ENCODE results near the gene MAML2. TPM values are rescaled to one million over a fixed set of nuclear protein-coding genes. Genes with fewer than 3 reads are reported as not detected.

MAML2 gene
- total and polyA plus RNA-seq, 2 of the 13 experiments (the other 11 are each of a cell fraction or from before 2014, with no cell fraction given), result 2.3 to 25.9 TPM

- H2AFZ ChIP-seq (ENCODE audit: low read length), result no peak overlapping the region
- FAIRE-seq (no peak), DNase-seq (ENCODE audit: low spot score) (no peak), ATAC-seq (no peak)
- H3K4me1 ChIP-seq (ENCODE audit: insufficient read depth, low read length), result peaks cover 4% of the 10 kb centered on the region; the same call in 1 of the 2 replicates
- H3K9me3 ChIP-seq (ENCODE audit: low read length), result no peaks in the 10 kb centered on the region
- no peak overlapping the region for H3K27ac ChIP-seq (ENCODE audit: extremely low read length, insufficient read depth, low read length)
- H3K79me2 ChIP-seq (ENCODE audit: insufficient read depth, low read length), result peaks cover 60% of the 10 kb centered on the region
- no peak overlapping the region for H3K4me2 ChIP-seq (ENCODE audit: low read depth, low read length)
- ChIA-PET POLR2A (no interaction called here), CTCF (ENCODE audit: low intra/inter-chr PET ratio, low total read pairs) (no interaction called here)
- in situ Hi-C loops (cut with HindIII; ENCODE audit: extremely low pct_ligation_motif_present, low pct_unique_long_range_greater_than_20kb) (no loop called here), intact Hi-C loops (cut with micrococcal nuclease; ENCODE audit: unreplicated experiment) (no loop called here)
- peaks cover 25% of the 10 kb centered on the region for H4K20me1 ChIP-seq (ENCODE audit: insufficient read depth, low read length)
- peaks cover 8 to 13% of the 10 kb centered on the region in 2 experiments; a peak in 4 of 5 replicates for H3K36me3 ChIP-seq (replicated peaks in 1 of 2; ENCODE audit: control insufficient read depth in 1 of 2, insufficient read depth in 2 of 2, low read length in 2 of 2)
- H3K27me3 ChIP-seq (ENCODE audit: control insufficient read depth in 1 of 2, insufficient read depth in 2 of 2, low read length in 2 of 2), result no peaks in the 10 kb centered on the region
- H3K4me3 ChIP-seq (replicated peaks in 1 of 3; ENCODE audit: insufficient read depth in 1 of 3, low read depth in 2 of 3, low read length in 3 of 3), result no peak overlapping the region
- TF ChIP-seq CREB1 (IDR thresholded peaks at IDR 0.05), result no peak
- TF ChIP-seq CREB1 (CRISPR knock-in tag; IDR thresholded peaks at IDR 0.05), result no peak
- no peak for TF ChIP-seq TBP (CRISPR knock-in tag; IDR thresholded peaks at IDR 0.05)
- no peak for TF ChIP-seq ZNF136 (CRISPR knock-in tag; IDR thresholded peaks at IDR 0.05; ENCODE audit: low read depth)
- no peak for TF ChIP-seq POGZ (CRISPR knock-in tag; IDR thresholded peaks at IDR 0.05)
- TF ChIP-seq ZNF20 (CRISPR knock-in tag; IDR thresholded peaks at IDR 0.05), result no peak
- TF ChIP-seq MEIS1 (CRISPR knock-in tag; IDR thresholded peaks at IDR 0.05; ENCODE audit: borderline replicate concordance), result no peak
- TF ChIP-seq, protein P1, sequence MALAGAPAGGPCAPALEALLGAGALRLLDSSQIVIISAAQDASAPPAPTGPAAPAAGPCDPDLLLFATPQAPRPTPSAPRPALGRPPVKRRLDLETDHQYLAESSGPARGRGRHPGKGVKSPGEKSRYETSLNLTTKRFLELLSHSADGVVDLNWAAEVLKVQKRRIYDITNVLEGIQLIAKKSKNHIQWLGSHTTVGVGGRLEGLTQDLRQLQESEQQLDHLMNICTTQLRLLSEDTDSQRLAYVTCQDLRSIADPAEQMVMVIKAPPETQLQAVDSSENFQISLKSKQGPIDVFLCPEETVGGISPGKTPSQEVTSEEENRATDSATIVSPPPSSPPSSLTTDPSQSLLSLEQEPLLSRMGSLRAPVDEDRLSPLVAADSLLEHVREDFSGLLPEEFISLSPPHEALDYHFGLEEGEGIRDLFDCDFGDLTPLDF (CRISPR knock-in tag; IDR thresholded peaks at IDR 0.05), result no peak
- TF ChIP-seq ZNF597 (CRISPR knock-in tag; IDR thresholded peaks at IDR 0.05), result no peak
- TF ChIP-seq POLR2AphosphoS2 (IDR thresholded peaks at IDR 0.05; ENCODE audit: low read depth, low read length), result no peak
- no peak for TF ChIP-seq ZKSCAN1 (IDR thresholded peaks at IDR 0.05; ENCODE audit: low read length)
- TF ChIP-seq, protein P2, sequence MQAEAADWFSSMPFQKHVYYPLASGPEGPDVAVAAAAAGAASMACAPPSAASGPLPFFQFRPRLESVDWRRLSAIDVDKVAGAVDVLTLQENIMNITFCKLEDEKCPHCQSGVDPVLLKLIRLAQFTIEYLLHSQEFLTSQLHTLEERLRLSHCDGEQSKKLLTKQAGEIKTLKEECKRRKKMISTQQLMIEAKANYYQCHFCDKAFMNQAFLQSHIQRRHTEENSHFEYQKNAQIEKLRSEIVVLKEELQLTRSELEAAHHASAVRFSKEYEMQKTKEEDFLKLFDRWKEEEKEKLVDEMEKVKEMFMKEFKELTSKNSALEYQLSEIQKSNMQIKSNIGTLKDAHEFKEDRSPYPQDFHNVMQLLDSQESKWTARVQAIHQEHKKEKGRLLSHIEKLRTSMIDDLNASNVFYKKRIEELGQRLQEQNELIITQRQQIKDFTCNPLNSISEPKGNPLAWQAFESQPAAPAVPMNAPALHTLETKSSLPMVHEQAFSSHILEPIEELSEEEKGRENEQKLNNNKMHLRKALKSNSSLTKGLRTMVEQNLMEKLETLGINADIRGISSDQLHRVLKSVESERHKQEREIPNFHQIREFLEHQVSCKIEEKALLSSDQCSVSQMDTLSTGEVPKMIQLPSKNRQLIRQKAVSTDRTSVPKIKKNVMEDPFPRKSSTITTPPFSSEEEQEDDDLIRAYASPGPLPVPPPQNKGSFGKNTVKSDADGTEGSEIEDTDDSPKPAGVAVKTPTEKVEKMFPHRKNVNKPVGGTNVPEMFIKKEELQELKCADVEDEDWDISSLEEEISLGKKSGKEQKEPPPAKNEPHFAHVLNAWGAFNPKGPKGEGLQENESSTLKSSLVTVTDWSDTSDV (CRISPR knock-in tag; IDR thresholded peaks at IDR 0.05), result no peak
- no peak for TF ChIP-seq ZNF792 (CRISPR knock-in tag; IDR thresholded peaks at IDR 0.05)
- TF ChIP-seq ZSCAN30 (CRISPR knock-in tag; IDR thresholded peaks at IDR 0.05), result no peak
- TF ChIP-seq, protein P3, sequence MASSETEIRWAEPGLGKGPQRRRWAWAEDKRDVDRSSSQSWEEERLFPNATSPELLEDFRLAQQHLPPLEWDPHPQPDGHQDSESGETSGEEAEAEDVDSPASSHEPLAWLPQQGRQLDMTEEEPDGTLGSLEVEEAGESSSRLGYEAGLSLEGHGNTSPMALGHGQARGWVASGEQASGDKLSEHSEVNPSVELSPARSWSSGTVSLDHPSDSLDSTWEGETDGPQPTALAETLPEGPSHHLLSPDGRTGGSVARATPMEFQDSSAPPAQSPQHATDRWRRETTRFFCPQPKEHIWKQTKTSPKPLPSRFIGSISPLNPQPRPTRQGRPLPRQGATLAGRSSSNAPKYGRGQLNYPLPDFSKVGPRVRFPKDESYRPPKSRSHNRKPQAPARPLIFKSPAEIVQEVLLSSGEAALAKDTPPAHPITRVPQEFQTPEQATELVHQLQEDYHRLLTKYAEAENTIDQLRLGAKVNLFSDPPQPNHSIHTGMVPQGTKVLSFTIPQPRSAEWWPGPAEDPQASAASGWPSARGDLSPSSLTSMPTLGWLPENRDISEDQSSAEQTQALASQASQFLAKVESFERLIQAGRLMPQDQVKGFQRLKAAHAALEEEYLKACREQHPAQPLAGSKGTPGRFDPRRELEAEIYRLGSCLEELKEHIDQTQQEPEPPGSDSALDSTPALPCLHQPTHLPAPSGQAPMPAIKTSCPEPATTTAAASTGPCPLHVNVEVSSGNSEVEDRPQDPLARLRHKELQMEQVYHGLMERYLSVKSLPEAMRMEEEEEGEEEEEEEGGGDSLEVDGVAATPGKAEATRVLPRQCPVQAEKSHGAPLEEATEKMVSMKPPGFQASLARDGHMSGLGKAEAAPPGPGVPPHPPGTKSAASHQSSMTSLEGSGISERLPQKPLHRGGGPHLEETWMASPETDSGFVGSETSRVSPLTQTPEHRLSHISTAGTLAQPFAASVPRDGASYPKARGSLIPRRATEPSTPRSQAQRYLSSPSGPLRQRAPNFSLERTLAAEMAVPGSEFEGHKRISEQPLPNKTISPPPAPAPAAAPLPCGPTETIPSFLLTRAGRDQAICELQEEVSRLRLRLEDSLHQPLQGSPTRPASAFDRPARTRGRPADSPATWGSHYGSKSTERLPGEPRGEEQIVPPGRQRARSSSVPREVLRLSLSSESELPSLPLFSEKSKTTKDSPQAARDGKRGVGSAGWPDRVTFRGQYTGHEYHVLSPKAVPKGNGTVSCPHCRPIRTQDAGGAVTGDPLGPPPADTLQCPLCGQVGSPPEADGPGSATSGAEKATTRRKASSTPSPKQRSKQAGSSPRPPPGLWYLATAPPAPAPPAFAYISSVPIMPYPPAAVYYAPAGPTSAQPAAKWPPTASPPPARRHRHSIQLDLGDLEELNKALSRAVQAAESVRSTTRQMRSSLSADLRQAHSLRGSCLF (CRISPR knock-in tag; IDR thresholded peaks at IDR 0.05; ENCODE audit: borderline replicate concordance), result no peak
- WGBS (ENCODE audit: low lambda C conversion rate), result 97% methylated on average over 2 of the region's 2 CpGs
- H3K9ac ChIP-seq (ENCODE audit: insufficient read depth, low read depth, low read length), result no peak overlapping the region
- no TSS peak for BruUV-seq (replicated peaks)
Observed at GRCh38 chr11:96319898-96320656, 22.9 kb downstream of the MAML2 start.
